PFSK-1 (cell line): Measurements from ENCODE around the gene DRAXIN.

ENCODE experiments used
- POLR2AphosphoS5 ChIP-seq: IDR thresholded peaks from 2 replicates; pipeline ENCODE4 v1.6.1; 2012; ENCODE audit warnings: low read depth, mild to moderate bottlenecking, control low read depth, low read length, moderate library complexity
- SIN3A ChIP-seq: IDR thresholded peaks from 2 replicates; pipeline ENCODE4 v1.6.1; 2012; ENCODE audit warnings: mild to moderate bottlenecking, low read length, moderate library complexity, borderline replicate concordance; ENCODE audit not compliant: insufficient read depth
- TAF1 ChIP-seq: IDR thresholded peaks from 2 replicates; pipeline ENCODE4 v1.6.1; 2012; ENCODE audit warnings: low read length, control low read depth, borderline replicate concordance; ENCODE audit not compliant: insufficient read depth
- TF ChIP-seq, protein P1 (sequence below), 2 experiments: IDR thresholded peaks; 2 replicates each; pipeline versions ENCODE4 v1.6.1 to v1.8.0; 2011 to 2012; ENCODE audit warnings: low read depth in 2 of 2, low read length in 2 of 2, control low read depth in 1 of 2, inconsistent platforms in 1 of 2, mild to moderate bottlenecking in 1 of 2, moderate library complexity in 1 of 2; ENCODE audit not compliant: insufficient read depth in 1 of 2

- TF ChIP-seq POLR2AphosphoS5 (no peak), SIN3A (no peak), TAF1 (no peak)
- TF ChIP-seq, protein P1, sequence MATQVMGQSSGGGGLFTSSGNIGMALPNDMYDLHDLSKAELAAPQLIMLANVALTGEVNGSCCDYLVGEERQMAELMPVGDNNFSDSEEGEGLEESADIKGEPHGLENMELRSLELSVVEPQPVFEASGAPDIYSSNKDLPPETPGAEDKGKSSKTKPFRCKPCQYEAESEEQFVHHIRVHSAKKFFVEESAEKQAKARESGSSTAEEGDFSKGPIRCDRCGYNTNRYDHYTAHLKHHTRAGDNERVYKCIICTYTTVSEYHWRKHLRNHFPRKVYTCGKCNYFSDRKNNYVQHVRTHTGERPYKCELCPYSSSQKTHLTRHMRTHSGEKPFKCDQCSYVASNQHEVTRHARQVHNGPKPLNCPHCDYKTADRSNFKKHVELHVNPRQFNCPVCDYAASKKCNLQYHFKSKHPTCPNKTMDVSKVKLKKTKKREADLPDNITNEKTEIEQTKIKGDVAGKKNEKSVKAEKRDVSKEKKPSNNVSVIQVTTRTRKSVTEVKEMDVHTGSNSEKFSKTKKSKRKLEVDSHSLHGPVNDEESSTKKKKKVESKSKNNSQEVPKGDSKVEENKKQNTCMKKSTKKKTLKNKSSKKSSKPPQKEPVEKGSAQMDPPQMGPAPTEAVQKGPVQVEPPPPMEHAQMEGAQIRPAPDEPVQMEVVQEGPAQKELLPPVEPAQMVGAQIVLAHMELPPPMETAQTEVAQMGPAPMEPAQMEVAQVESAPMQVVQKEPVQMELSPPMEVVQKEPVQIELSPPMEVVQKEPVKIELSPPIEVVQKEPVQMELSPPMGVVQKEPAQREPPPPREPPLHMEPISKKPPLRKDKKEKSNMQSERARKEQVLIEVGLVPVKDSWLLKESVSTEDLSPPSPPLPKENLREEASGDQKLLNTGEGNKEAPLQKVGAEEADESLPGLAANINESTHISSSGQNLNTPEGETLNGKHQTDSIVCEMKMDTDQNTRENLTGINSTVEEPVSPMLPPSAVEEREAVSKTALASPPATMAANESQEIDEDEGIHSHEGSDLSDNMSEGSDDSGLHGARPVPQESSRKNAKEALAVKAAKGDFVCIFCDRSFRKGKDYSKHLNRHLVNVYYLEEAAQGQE (IDR thresholded peaks at IDR 0.05; ENCODE audit: insufficient read depth in 1 of 2, low read depth in 2 of 2, low read length in 2 of 2) = no peak
Observed at GRCh38 chr1:11741482-11741881, 50.0 kb downstream of the DRAXIN start.
